GM19397 (cell line): ENCODE measurements around the gene PHLDB1.
A peak's percentile ranks its signal among the peaks of the same experiment; 100 is the strongest.
"Not testable (repeated sequence)": the region's sequence is repeated elsewhere in the genome, so short reads cannot be mapped to it uniquely, and the experiment has no call there.

Experiments
- ATAC-seq: cut with Tn5 transposase; IDR thresholded peaks from one replicate; pipeline ENCODE4 v1.9.1; 2021; ENCODE audit warnings: mild to moderate bottlenecking, moderate library complexity; ENCODE audit not compliant: unreplicated experiment

Gene PHLDB1

DNA sequence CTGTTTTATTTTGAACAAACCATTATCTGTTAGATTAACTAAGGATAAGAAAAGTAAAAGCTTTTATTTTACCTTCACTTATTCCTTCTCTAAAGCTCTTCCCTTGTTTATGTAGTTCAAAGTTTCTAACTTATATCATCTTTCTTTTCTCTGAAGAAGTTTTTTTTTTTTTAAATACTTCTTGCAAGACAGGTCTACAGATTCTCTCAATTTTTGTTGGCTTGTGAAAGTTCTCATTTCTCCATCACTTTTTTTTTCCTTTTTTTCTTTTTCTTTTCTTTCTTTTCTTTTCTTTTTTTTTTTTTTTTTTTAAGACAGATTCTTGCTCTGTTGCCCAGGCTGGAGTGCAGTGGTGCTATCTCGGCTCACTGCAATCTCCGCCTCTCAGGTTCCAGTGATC, 76.8 kb downstream of the PHLDB1 start:
- no peak for ATAC-seq

- no peak for ATAC-seq
These were observed 80.5 kb downstream of the PHLDB1 start for GRCh38 chr11:118687906-118688305.

DNA sequence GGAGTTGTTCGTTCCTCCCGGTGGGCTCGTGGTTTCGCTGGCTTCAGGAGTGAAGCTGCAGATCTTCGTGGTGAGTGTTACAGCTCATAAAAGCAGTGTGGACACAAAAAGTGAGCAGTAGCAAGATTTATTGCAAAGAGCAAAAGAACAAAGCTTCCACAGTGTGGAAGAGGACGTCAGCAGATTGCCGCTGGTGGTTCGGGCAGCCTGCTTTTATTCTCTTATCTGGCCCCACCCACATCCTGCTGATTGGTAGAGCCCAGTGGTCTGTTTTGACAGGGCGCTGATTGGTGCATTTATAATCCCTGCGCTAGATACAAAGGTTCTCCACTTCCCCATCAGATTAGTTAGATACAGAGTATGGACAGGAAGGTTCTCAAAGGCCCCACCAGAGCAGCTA, 80.9 kb downstream of the PHLDB1 start:
- ATAC-seq = not testable (repeated sequence)

GRCh38 chr11:118688851-118689502, 81.6 kb downstream of the PHLDB1 start:
- no peak for ATAC-seq

DNA sequence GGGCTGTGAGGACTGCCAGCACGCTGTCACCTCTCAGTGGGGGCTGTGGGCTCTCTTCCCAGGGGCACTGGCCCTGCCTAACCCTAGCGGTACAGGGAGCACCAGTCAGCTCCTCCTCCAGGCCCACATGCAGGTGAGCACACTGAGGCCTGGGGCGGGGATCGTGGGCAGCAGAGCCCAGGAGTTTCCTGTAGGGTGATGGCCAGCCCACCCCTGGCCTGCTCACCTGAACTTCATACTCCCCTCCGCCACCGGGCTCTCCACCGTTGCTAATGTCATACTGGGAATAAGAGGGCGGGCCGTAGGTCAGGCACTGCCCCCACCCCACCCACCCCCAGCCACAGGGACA, 82.1 kb downstream of the PHLDB1 start:
- no peak for ATAC-seq

- ATAC-seq = peak; percentile 77
These were observed 82.6 kb downstream of the PHLDB1 start for GRCh38 chr11:118689852-118690552.

- no peak for ATAC-seq
These were observed 83.3 kb downstream of the PHLDB1 start for GRCh38 chr11:118690553-118691304.

DNA sequence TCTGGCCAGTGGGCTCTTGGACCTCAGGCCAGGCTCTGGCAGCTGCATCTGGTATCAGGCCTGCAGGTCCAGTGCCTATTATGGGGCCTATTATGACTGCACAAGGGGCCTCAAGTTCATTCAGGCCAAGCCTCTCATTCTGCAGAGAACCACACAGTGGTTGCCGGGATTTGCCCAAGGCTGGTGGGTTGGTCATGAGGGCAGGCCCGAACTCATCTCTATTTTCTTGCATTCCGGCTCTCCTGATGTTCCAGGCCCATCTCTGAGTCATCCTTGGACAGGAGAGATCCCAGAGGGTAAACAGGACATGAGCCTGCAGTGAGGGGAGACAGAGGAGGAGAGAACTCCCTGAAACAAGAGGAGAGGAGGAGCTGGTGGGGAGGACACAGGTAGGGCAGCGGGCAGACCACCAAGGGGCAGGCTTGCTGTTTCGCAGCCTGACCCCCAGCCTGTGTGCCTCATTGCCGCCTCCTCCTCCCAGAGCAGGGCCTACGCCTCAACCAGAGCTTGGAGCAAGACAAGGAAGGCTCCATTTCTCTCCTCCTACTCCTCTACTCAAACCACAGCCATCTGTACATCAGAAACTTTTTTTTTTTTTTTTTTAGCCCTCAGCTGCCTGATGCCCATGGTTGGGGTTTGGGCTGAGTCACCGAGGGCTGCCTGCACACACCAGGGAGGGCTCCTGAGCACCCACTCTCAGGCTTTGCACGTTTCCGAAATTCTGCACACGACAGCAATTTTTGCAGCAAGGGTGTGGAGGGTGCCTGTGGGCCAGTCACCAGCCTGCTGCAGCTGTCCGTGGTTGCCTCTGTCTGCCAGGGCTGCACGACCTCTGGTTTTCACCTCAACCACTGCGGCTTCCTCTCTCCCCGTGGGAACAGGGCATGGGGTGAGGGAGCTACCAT, 84.8 kb downstream of the PHLDB1 start:
- no peak for ATAC-seq

DNA sequence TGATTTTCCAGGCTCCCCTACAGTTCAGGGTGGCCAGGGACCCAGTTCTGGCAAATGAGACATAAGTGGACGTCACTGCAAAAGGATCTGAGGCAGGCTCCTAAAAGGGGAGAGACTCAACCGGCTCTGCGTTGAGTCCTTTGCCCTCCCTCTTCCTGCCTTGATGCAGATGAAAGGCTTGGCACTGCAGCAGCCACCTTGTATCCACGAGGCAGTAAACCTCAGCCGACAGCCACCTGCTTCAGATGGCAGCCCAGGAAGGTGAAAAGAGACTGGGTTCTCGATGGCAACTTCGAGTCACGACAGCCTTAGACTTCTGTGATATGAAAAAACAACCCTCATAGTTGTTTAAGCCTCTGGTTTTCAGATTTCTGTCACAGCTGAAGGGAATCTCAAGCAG, 86.8 kb downstream of the PHLDB1 start:
- ATAC-seq = no peak

- ATAC-seq = no peak
These were observed 87.4 kb downstream of the PHLDB1 start for GRCh38 chr11:118694771-118695170.

DNA sequence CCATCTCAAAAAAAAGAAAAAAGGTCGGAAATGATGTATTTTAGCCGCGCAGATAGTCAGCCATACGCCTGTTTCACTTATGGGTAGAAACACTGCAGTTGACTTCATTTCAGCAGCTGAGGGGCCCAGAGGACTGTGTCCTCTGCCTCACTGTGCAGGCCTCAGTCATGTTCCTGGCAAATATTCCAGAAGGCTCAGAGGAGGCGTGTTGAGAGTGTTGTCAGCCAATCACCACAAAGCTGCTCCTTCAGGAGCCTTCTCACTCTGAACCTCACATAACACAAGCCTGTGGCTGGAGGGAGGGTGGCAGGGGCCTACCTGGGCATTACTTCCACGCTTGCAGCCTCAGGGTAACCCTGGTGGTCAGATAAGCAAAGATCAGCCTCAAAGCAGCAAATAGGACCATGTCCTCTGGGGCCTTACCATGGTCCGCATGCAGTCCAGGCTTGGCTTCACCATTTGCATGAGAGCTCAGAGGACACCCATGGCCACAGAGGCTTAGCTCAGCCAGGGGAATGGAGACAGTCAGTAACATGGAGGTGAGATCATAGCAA, 89.3 kb downstream of the PHLDB1 start:
- ATAC-seq = no peak

GRCh38 chr11:118697346-118697745, 89.9 kb downstream of the PHLDB1 start:
- no peak for ATAC-seq

- no peak for ATAC-seq
These were observed 92.2 kb downstream of the PHLDB1 start for GRCh38 chr11:118699506-118700220.

- no peak for ATAC-seq
These were observed 96.2 kb downstream of the PHLDB1 start for GRCh38 chr11:118703563-118704106.

DNA sequence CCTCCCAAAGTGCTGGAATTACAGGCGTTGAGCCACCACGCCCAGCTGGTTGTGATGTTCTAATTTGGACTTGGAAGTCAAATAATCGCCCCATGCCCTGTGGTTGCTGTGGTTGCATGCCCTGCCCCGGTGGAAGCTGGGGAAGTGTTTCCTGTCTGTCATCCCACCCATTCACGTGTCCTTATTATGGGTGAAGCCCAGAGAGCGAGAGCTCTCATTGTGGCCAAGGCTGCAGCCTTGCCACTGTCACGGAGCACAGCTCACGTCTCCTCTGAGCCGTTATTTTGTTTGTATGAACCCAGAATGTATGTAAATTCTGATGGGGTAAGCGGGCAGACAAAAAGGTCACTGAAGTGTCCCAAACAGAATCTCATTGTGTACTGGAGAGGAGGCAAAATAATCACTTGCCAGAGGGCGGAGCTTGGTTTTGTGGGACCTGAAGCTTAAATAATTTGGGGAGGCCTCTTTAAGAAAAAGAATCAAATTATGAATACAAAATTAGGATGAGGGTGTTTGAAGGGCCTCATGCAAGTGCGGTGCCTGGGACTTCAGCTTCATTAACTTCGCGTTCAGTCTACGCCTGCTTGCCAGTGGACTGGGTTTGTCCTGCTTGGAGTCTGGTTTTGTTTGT, 97.8 kb downstream of the PHLDB1 start:
- no peak for ATAC-seq

DNA sequence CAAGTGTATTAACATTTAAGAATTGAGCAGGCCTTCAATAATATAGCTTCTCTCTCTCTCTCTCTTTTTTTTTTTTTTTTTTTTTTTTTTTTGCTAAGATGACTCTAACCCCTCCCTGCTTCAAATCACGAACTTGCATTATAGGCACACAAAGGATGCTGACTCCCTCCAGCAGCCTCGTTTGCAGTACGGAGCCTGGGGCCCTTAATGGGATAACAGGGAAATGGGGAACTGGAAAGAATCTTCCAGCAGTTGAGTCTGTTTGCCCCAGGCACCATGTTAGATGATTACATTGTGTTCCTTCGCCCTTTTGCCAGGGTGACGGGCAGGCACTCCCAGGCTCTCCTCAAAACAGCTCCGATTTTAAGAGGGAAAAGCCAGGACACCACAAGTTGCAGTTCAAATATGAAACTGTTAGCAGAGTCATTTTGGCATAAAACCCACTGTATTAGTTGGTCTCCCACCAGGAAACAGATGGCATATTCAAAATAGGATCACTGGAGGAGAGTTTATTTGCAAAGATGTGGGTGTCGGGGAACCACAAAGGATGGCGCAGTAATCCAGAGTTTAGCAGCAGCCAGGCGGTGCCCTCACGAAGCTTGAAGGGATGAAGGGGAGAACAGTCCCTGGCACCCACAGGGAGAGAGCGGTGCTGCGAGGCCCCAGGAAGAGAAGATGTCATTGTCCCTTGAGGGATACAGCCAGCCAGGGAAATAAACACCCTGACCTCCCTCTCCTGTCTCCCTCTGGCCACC, 98.6 kb downstream of the PHLDB1 start:
- ATAC-seq = no peak

DNA sequence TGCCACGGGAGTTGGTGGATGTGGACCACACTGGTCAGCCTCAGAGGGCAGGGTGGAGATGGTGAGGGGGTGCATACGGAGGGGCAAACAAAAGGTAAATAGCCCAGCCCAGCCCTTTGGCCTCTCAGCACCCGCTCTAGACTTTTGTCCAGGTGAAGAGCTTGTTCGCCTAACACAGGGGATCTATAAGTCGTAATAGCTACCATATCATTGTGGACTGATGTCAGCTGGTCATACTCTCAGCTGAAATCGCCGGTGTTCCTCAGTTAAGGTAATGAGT, 99.1 kb downstream of the PHLDB1 start:
- ATAC-seq = no peak
